Measurements from ENCODE around the gene MLLT3. TPM values are rescaled to one million over a fixed set of nuclear protein-coding genes. Genes with fewer than 3 reads are reported as not detected.

MLLT3 gene
- total RNA-seq, 1 donor: 19.8 TPM

DNA sequence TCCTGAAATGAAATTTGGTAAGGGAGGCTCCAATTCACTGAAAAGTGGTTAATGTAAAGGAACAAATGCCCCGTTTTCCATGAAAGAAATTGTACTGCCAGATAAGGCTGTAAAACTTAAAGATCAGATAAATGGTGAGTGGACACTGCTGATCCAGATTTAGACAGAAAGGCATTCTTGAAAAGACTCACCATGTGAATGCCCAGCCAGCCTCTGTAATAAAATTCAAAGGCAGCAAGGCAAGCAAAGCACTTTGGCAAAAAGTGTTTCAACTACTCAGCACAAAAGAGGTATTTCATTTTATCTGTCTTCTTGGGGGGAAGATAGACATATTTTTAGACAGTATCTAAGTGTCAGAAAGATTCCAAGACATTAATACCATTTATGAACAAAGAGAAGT lies 133.6 kb downstream of the MLLT3 start:
- TF ChIP-seq, protein P1, sequence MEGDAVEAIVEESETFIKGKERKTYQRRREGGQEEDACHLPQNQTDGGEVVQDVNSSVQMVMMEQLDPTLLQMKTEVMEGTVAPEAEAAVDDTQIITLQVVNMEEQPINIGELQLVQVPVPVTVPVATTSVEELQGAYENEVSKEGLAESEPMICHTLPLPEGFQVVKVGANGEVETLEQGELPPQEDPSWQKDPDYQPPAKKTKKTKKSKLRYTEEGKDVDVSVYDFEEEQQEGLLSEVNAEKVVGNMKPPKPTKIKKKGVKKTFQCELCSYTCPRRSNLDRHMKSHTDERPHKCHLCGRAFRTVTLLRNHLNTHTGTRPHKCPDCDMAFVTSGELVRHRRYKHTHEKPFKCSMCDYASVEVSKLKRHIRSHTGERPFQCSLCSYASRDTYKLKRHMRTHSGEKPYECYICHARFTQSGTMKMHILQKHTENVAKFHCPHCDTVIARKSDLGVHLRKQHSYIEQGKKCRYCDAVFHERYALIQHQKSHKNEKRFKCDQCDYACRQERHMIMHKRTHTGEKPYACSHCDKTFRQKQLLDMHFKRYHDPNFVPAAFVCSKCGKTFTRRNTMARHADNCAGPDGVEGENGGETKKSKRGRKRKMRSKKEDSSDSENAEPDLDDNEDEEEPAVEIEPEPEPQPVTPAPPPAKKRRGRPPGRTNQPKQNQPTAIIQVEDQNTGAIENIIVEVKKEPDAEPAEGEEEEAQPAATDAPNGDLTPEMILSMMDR (IDR thresholded peaks at IDR 0.05; ENCODE audit: insufficient read depth, low read length): no peak
- no peak overlapping the region for H3K4me3 ChIP-seq (ENCODE audit: low read depth, low read length)
- DNase-seq (ENCODE audit: low read depth): no peak

DNA sequence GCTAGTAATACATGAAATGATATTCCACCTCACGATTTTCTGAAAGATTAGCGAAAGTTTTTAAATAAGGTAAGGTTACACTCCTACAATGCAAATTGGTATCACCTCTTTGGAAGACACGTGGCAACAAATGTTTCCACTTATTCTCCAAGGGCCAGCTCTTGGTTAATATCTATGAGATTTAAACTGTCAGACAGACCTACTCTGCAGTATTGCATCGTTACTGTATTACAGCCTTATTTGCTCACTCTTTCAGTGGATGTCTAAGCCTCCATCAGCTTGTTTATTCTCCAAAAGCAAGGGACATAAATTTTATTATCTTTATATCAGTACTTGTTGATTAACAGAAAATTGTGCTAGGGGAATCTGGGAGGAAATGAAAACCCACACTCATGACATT lies 135.7 kb downstream of the MLLT3 start:
- no peak overlapping the region for H3K4me3 ChIP-seq (ENCODE audit: low read depth, low read length)
- TF ChIP-seq, protein P1 (IDR thresholded peaks at IDR 0.05; ENCODE audit: insufficient read depth, low read length): no peak
- DNase-seq (ENCODE audit: low read depth): no peak

DNA sequence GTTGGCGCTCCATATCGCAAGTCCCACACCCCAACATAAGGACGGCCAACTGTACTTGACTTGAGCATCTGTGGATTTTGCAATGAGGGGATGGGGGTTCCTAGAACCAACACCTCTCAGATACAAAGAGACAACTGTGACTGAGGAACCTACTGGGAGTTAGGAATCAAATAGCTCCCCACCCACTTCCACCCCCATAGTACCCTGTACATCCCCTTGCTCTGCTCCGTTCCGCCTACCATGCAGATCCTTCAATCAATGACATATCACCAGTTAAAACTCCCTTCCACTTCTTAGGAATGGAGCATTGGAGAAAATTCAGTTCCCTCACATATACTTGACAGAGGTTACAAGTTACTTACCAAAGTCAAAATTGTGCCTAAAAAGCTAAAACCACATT lies 140.9 kb downstream of the MLLT3 start:
- no peak overlapping the region for H3K4me3 ChIP-seq (ENCODE audit: low read depth, low read length)
- TF ChIP-seq, protein P1 (IDR thresholded peaks at IDR 0.05; ENCODE audit: insufficient read depth, low read length): no peak
- no peak for DNase-seq (ENCODE audit: low read depth)

DNA sequence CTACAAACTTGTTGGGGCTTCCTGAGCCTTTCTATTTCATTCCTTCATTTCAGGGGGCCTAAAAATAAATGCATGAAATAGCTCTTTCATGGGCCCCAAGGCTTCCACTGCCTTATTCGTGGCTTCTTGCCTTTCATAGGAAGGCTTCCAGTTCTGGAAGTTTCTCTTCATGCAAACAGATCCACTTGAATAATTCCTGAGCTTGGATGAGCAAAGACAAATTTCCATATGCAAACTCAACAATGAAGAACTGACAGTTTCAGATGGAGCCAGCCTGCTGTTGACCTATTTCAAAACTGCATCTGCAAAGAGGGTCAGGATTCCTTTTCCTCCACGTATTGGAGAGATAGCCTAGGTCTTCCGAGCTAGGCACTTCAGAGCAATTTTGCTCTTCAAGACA lies 142.1 kb downstream of the MLLT3 start:
- TF ChIP-seq, protein P1 (IDR thresholded peaks at IDR 0.05; ENCODE audit: insufficient read depth, low read length): no peak
- no peak for DNase-seq (ENCODE audit: low read depth)
- H3K4me3 ChIP-seq (ENCODE audit: low read depth, low read length): no peak overlapping the region

DNA sequence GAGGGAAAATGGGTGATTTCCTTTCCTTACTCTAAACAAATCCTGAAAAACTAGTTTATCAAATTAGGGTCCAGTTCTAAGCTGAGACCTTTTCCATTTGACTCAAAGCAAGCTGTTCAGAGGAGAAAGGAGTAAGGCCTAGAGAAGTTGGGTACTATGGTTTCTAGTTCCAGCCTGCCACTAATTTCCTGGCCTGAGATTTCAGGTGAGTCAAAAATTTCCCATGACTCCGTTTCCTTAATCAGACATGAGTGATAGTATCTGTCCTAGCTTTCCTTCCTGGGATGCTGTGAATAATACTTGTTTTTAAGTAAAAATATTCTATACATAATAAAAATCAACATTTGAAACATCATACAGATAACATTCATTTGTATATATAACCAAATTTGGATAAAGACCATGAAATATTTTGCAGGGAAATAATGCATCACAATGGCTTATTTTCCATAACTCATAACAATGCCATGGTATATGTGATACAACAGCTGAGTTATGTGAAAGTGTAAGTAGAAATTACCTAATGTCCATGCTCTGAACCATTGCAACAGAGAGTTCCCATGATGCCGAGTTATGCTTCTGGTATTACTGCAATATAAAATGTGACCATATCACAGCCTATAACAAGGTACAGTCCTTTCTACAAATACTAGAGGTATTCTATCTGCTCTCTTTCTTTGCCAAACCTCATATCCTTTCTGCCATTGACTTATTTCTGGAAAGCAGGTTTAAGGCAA lies 142.7 kb downstream of the MLLT3 start:
- H3K4me3 ChIP-seq (ENCODE audit: low read depth, low read length): no peak overlapping the region
- TF ChIP-seq, protein P1 (IDR thresholded peaks at IDR 0.05; ENCODE audit: insufficient read depth, low read length): no peak
- DNase-seq (ENCODE audit: low read depth): peak; percentile 13

DNA sequence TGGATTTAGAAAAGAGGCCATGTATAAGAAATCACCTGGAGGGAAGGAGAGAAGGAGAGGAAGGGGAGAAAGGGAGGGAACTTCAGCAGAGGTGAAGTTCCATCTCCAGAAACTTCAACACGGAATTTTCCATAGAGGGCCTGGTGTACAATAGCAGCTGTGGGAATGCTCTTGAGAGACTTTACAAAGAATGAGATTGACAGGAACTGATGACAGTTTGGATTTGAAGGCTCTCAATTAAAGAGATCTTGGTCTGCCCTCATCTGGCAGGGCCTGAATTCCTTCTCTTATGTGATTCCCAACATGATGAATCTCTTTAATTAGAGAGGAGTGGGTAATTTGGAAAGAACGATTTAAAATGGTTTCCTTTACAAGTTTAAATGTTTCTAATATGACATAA lies 143.5 kb downstream of the MLLT3 start:
- H3K4me3 ChIP-seq (ENCODE audit: low read depth, low read length): no peak overlapping the region

More for the DNA sequence above, 143.5 kb downstream of the MLLT3 start:
- DNase-seq (ENCODE audit: low read depth): no peak
- TF ChIP-seq, protein P1 (IDR thresholded peaks at IDR 0.05; ENCODE audit: insufficient read depth, low read length): no peak
